Measurements from ENCODE around the gene FAM120B. TPM values are rescaled to one million over a fixed set of nuclear protein-coding genes. Genes with fewer than 3 reads are reported as not detected.

FAM120B gene
- total and polyA plus RNA-seq, 3 donors from 2014 or later, result 33.8 to 62.2 (median 40.6) TPM

- Histone ChIP-seq H3K4me3 (no peak overlapping the region), H3K9me3 (no peaks in the 10 kb centered on the region), H3K4me1 (peaks cover 36% of the 10 kb centered on the region), H3K36me3 (ENCODE audit: low read depth, missing control alignments) (no peaks in the 10 kb centered on the region), H3K27ac (no peak overlapping the region), H3K27me3 (no peaks in the 10 kb centered on the region)
- 47% methylated on average over 23 of the region's 23 CpGs for WGBS, 2 donors
- no peak for DNase-seq
- intact Hi-C loops (cut with DNase I; ENCODE audit: low total_unique reads), result loop anchor here (10.0 kb wide), 1 partner anchor 459 kb away; no protein-coding TSS in a partner anchor
- TF ChIP-seq CTCF (IDR thresholded peaks at IDR 0.05) (no peak), POLR2A (IDR thresholded peaks at IDR 0.05) (no peak)
These were observed 13.0 kb upstream of the FAM120B start for GRCh38 chr6:170293341-170294231.

- no peak overlapping the region for H3K4me3 ChIP-seq
- no peak for TF ChIP-seq CTCF (IDR thresholded peaks at IDR 0.05)
- no peak for TF ChIP-seq POLR2A (IDR thresholded peaks at IDR 0.05)
- H3K4me1 ChIP-seq, result peaks cover 33% of the 10 kb centered on the region
- no peaks in the 10 kb centered on the region for H3K27me3 ChIP-seq
- intact Hi-C loops (cut with DNase I; ENCODE audit: low total_unique reads), result loop anchor here (10.0 kb wide), 1 partner anchor 460 kb away; no protein-coding TSS in a partner anchor
- DNase-seq, result no peak
- no peaks in the 10 kb centered on the region for H3K36me3 ChIP-seq (ENCODE audit: low read depth, missing control alignments)
- H3K27ac ChIP-seq, result no peak overlapping the region
- WGBS, 2 donors, result 49 to 54% methylated on average over 2 of the region's 2 CpGs
- H3K9me3 ChIP-seq, result no peaks in the 10 kb centered on the region
These were observed 12.2 kb upstream of the FAM120B start for GRCh38 chr6:170294298-170294730.

GRCh38 chr6:170294813-170295509 lies 11.6 kb upstream of the FAM120B start:
- peaks cover 30% of the 10 kb centered on the region for H3K4me1 ChIP-seq
- peak overlapping the region; percentile 24 to 49 for H3K4me3 ChIP-seq
- no peaks in the 10 kb centered on the region for H3K9me3 ChIP-seq
- H3K36me3 ChIP-seq (ENCODE audit: low read depth, missing control alignments), result no peaks in the 10 kb centered on the region
- no peak for DNase-seq
- WGBS, 2 donors, result 14 to 17% methylated on average over 25 to 30 of the region's 30 CpGs
- TF ChIP-seq CTCF (IDR thresholded peaks at IDR 0.05) (no peak), POLR2A (IDR thresholded peaks at IDR 0.05) (no peak)
- no peak overlapping the region for H3K27ac ChIP-seq
- intact Hi-C loops (cut with DNase I; ENCODE audit: low total_unique reads), result loop anchor here (10.0 kb wide), 1 partner anchor 460 kb away; no protein-coding TSS in a partner anchor
- no peaks in the 10 kb centered on the region for H3K27me3 ChIP-seq

GRCh38 chr6:170295510-170296422 lies 10.8 kb upstream of the FAM120B start:
- WGBS, 2 donors, result 1% methylated on average over 101 of the region's 109 CpGs; no CpG with 5 or more reads in 1 of the 2 donors
- peak overlapping the region; percentile 24 to 49 for H3K4me3 ChIP-seq
- H3K9me3 ChIP-seq, result no peaks in the 10 kb centered on the region
- no peaks in the 10 kb centered on the region for H3K36me3 ChIP-seq (ENCODE audit: low read depth, missing control alignments)
- H3K27ac ChIP-seq, result no peak overlapping the region
- intact Hi-C loops (cut with DNase I; ENCODE audit: low total_unique reads), result loop anchor here (10.0 kb wide), 1 partner anchor 461 kb away; no protein-coding TSS in a partner anchor
- peaks cover 28% of the 10 kb centered on the region for H3K4me1 ChIP-seq
- no peak for TF ChIP-seq CTCF (IDR thresholded peaks at IDR 0.05)
- TF ChIP-seq POLR2A (IDR thresholded peaks at IDR 0.05), result no peak
- DNase-seq, result peak; percentile 42
- H3K27me3 ChIP-seq, result no peaks in the 10 kb centered on the region
